WTC11 (cell line): ENCODE measurements around the gene GFPT2. TPM values are rescaled to one million over a fixed set of nuclear protein-coding genes. Genes with fewer than 3 reads are reported as not detected.

Experiments used
- ATAC-seq: fragments of 200-7000 bp; cut with Tn5 transposase; 2 replicates; pipeline ENCODE4 v1.10.0; 2021; ENCODE audit warnings: mild to moderate bottlenecking, moderate library complexity
- CTCF ChIA-PET: fragments of 300-600 bp; sonication (Branson Sonifier 250); formaldehyde crosslinking; loops from one replicate; lab custom pipeline; 2021; ENCODE audit warnings: antibody characterized with exemption; lab: Charles Lee
- POLR2A ChIA-PET: fragments of 350-600 bp; sonication (Branson Sonifier 250); formaldehyde crosslinking; loops from one replicate; lab custom pipeline; 2021; ENCODE audit warnings: antibody characterized with exemption; lab: Charles Lee
- DNase-seq: peaks from one replicate; pipeline ENCODE4 v3.0.0; 2021; ENCODE audit warnings: low spot score
- H3K27ac Mint-ChIP-seq: 2 replicates; pipeline ENCODE4 v1.8.0; 2021; ENCODE audit warnings: mixed read lengths
- H3K27me3 Mint-ChIP-seq: 2 replicates; pipeline ENCODE4 v1.8.0; 2021; ENCODE audit warnings: low read depth, mild to moderate bottlenecking, moderate library complexity, mixed read lengths
- H3K36me3 Mint-ChIP-seq: 2 replicates; pipeline ENCODE4 v1.8.0; 2021; ENCODE audit warnings: mixed read lengths
- H3K4me1 Mint-ChIP-seq: 2 replicates; pipeline ENCODE4 v1.8.0; 2022; ENCODE audit warnings: mixed read lengths
- H3K4me3 Mint-ChIP-seq: 2 replicates; pipeline ENCODE4 v1.8.0; 2021; ENCODE audit warnings: mild to moderate bottlenecking, moderate library complexity, mixed read lengths
- H3K9me3 Mint-ChIP-seq: 2 replicates; pipeline ENCODE4 v1.8.0; 2021; ENCODE audit warnings: mixed read lengths
- ARID4B ChIP-seq: sonication (generic); formaldehyde crosslinking; IDR thresholded peaks from 2 replicates; pipeline ENCODE4 v1.8.0; 2023; ENCODE audit warnings: missing genetic modification reagents, mild to moderate bottlenecking, borderline replicate concordance
- ATF2 ChIP-seq: sonication (generic); formaldehyde crosslinking; IDR thresholded peaks from 2 replicates; pipeline ENCODE4 v1.8.1; 2022; ENCODE audit warnings: low read depth, missing genetic modification reagents, borderline replicate concordance
- CBFB ChIP-seq: sonication (generic); formaldehyde crosslinking; IDR thresholded peaks from 2 replicates; pipeline ENCODE4 v1.8.1; 2022; ENCODE audit warnings: mild to moderate bottlenecking, low read depth, missing genetic modification reagents
- CDX4 ChIP-seq: fragments of 250-450 bp; sonication (Bioruptor Pico); IDR thresholded peaks from 2 replicates; pipeline ENCODE4 v1.9.0; 2021; ENCODE audit warnings: moderate library complexity, mild to moderate bottlenecking, inconsistent platforms, borderline replicate concordance
- CTCF ChIP-seq: fragments of 200-600 bp; IDR thresholded peaks from 2 replicates; pipeline ENCODE4 v1.8.0; 2022; ENCODE audit warnings: antibody characterized with exemption
- ETV6 ChIP-seq: sonication (generic); formaldehyde crosslinking; IDR thresholded peaks from 2 replicates; pipeline ENCODE4 v1.8.1; 2022; ENCODE audit warnings: mild to moderate bottlenecking, missing genetic modification reagents
- FOXP1 ChIP-seq: sonication (generic); formaldehyde crosslinking; IDR thresholded peaks from 2 replicates; pipeline ENCODE4 v1.8.0; 2022; ENCODE audit warnings: missing genetic modification reagents, mild to moderate bottlenecking, moderate library complexity, borderline replicate concordance
- GRHL2 ChIP-seq: fragments of 250-450 bp; sonication (Bioruptor Pico); IDR thresholded peaks from 2 replicates; pipeline ENCODE4 v1.8.0; 2022; ENCODE audit warnings: mild to moderate bottlenecking, moderate library complexity; ENCODE audit not compliant: insufficient replicate concordance, severe bottlenecking
- JUN ChIP-seq: sonication (generic); formaldehyde crosslinking; IDR thresholded peaks from 2 replicates; pipeline ENCODE4 v1.8.0; 2023; ENCODE audit warnings: mild to moderate bottlenecking, missing genetic modification reagents
- OVOL2 ChIP-seq: fragments of 250-450 bp; sonication (Bioruptor Pico); IDR thresholded peaks from 2 replicates; pipeline ENCODE4 v1.9.0; 2021; ENCODE audit warnings: mild to moderate bottlenecking, borderline replicate concordance
- RELA ChIP-seq: sonication (generic); formaldehyde crosslinking; IDR thresholded peaks from 2 replicates; pipeline ENCODE4 v1.8.1; 2022; ENCODE audit warnings: missing genetic modification reagents, mild to moderate bottlenecking, borderline replicate concordance
- SMAD4 ChIP-seq: sonication (generic); formaldehyde crosslinking; IDR thresholded peaks from 2 replicates; pipeline ENCODE4 v1.8.0; 2022; ENCODE audit warnings: mild to moderate bottlenecking, missing genetic modification reagents
- SP1 ChIP-seq: sonication (generic); formaldehyde crosslinking; conservative IDR thresholded peaks from 2 replicates; pipeline ENCODE4 v1.8.1; 2022; ENCODE audit warnings: missing genetic modification reagents
- STAT6 ChIP-seq: sonication (generic); formaldehyde crosslinking; conservative IDR thresholded peaks from 2 replicates; pipeline ENCODE4 v1.8.1; 2023; ENCODE audit warnings: mild to moderate bottlenecking, low read depth, missing genetic modification reagents, moderate library complexity
- TP53 ChIP-seq: sonication (generic); formaldehyde crosslinking; IDR thresholded peaks from 2 replicates; pipeline ENCODE4 v1.8.1; 2023; ENCODE audit warnings: mild to moderate bottlenecking, missing genetic modification reagents
- USF2 ChIP-seq: sonication (generic); formaldehyde crosslinking; IDR thresholded peaks from 2 replicates; pipeline ENCODE4 v1.8.1; 2023; ENCODE audit warnings: mild to moderate bottlenecking, missing genetic modification reagents, moderate library complexity
- ZNF396 ChIP-seq: fragments of 250-450 bp; sonication (Bioruptor Pico); IDR thresholded peaks from 2 replicates; pipeline ENCODE4 v1.8.0; 2021; ENCODE audit warnings: mild to moderate bottlenecking, moderate library complexity, borderline replicate concordance
- total RNA-seq: library from RNA; stranded (reverse); gene quantifications from 3 replicates; pipeline ENCODE4 v1.2.3, GENCODE V29; 2021

GFPT2 gene
- total RNA-seq, 1 experiment from 2014 or later = 124 TPM

GRCh38 chr5:180343110-180343830, 9.9 kb downstream of the GFPT2 start (continued):
- peak; percentile 42; the same call in 1 of the 2 replicates for TF ChIP-seq ARID4B (CRISPR knock-in tag)

GRCh38 chr5:180341595-180341994, 11.5 kb downstream of the GFPT2 start:
- no peak for DNase-seq
- ChIA-PET CTCF (interaction anchor here (0.6 to 3.9 kb wide), 4 partner anchors 10 to 132 kb away, joined by 3 to 53 read pairs (median 28); no protein-coding TSS in a partner anchor), POLR2A (interaction anchor here (1.1 to 2.3 kb wide), 2 partner anchors 10 kb away, joined by 4 to 6 read pairs; no protein-coding TSS in a partner anchor)
- Mint-ChIP-seq H3K27me3 (no peaks in the 10 kb centered on the region), H3K9me3 (no peaks in the 10 kb centered on the region), H3K4me1 (peaks cover 72% of the 10 kb centered on the region), H3K27ac (peak overlapping the region; percentile 96), H3K4me3 (no peak overlapping the region), H3K36me3 (peaks cover 41% of the 10 kb centered on the region)
- ATAC-seq = no peak
- TF ChIP-seq GRHL2 = no peak
- no peak for TF ChIP-seq ETV6 (CRISPR knock-in tag)
- TF ChIP-seq SP1 (CRISPR knock-in tag) = no peak
- TF ChIP-seq TP53 (CRISPR knock-in tag) = no peak
- TF ChIP-seq RELA (CRISPR knock-in tag) = no peak
- no peak for TF ChIP-seq STAT6
- TF ChIP-seq SMAD4 (CRISPR knock-in tag) = no peak
- no peak for TF ChIP-seq ZNF396 (CRISPR knock-in tag)
- no peak for TF ChIP-seq CDX4 (CRISPR knock-in tag)
- no peak for TF ChIP-seq USF2 (CRISPR knock-in tag)
- no peak for TF ChIP-seq CBFB (CRISPR knock-in tag)
- no peak for TF ChIP-seq FOXP1 (CRISPR knock-in tag)

- ChIA-PET CTCF (interaction anchor here (0.6 to 3.9 kb wide), 3 partner anchors 9 to 131 kb away, joined by 3 to 53 read pairs (median 29); no protein-coding TSS in a partner anchor), POLR2A (no interaction called here)
- Mint-ChIP-seq H3K27me3 (no peaks in the 10 kb centered on the region), H3K4me1 (peaks cover 65% of the 10 kb centered on the region), H3K9me3 (no peaks in the 10 kb centered on the region), H3K27ac (peak overlapping the region; percentile 85), H3K36me3 (peaks cover 49% of the 10 kb centered on the region), H3K4me3 (no peak overlapping the region)
- no peak for ATAC-seq
- no peak for DNase-seq
- TF ChIP-seq OVOL2 (CRISPR knock-in tag) (no peak), JUN (no peak), GRHL2 (no peak), CDX4 (CRISPR knock-in tag) (no peak), ATF2 (CRISPR knock-in tag) (no peak), CTCF (no peak)
These were observed 12.3 kb downstream of the GFPT2 start for GRCh38 chr5:180340856-180341255.
